Liver (tissue), 9 donors: ENCODE results near the gene CARD11. TPM values are rescaled to one million over a fixed set of nuclear protein-coding genes. Genes with fewer than 3 reads are reported as not detected.

Experiments used
- DNase-seq: peaks from one replicate; pipeline ENCODE4 v3.0.0-alpha.2; 2017; ENCODE audit warnings: low spot score
- H3K27ac ChIP-seq, 2 donors: one replicate each; pipeline ENCODE4 v1.7.0; 2013; ENCODE audit warnings: inconsistent platforms in 2 of 2, low read length in 2 of 2, control low read depth in 1 of 2, low read depth in 1 of 2, mild to moderate bottlenecking in 1 of 2
- H3K27me3 ChIP-seq, 4 donors: one replicate each; pipeline versions ENCODE4 v1.6.1 to v1.7.0; 2013; ENCODE audit warnings: low read length in 3 of 4, inconsistent platforms in 1 of 4, mild to moderate bottlenecking in 1 of 4, moderate library complexity in 1 of 4; ENCODE audit not compliant: control insufficient read depth in 4 of 4, insufficient read depth in 4 of 4
- H3K36me3 ChIP-seq, 4 donors: one replicate each; pipeline versions ENCODE4 v1.6.1 to v1.7.0; 2013; ENCODE audit warnings: low read length in 3 of 4, mild to moderate bottlenecking in 3 of 4, low read depth in 1 of 4, moderate library complexity in 1 of 4; ENCODE audit not compliant: control insufficient read depth in 4 of 4, insufficient read depth in 3 of 4
- H3K4me1 ChIP-seq, 4 donors: one replicate each; pipeline versions ENCODE4 v1.6.1 to v1.7.0; 2013; ENCODE audit warnings: low read length in 3 of 4, mild to moderate bottlenecking in 3 of 4, moderate library complexity in 1 of 4; ENCODE audit not compliant: control insufficient read depth in 4 of 4, insufficient read depth in 4 of 4
- H3K4me3 ChIP-seq, 3 donors: one replicate each; pipeline versions ENCODE4 v1.6.1 to v1.7.0; 2013; ENCODE audit warnings: low read length in 3 of 3, control low read depth in 1 of 3, low read depth in 1 of 3, mild to moderate bottlenecking in 1 of 3
- H3K9ac ChIP-seq, 2 donors: one replicate each; pipeline ENCODE4 v1.7.0; 2013; ENCODE audit warnings: low read length in 2 of 2, mild to moderate bottlenecking in 2 of 2, moderate library complexity in 2 of 2, control low read depth in 1 of 2, low read depth in 1 of 2
- H3K9me3 ChIP-seq, 4 donors: one replicate each; pipeline versions ENCODE4 v1.6.1 to v1.7.0; 2013; ENCODE audit warnings: low read length in 3 of 4; ENCODE audit not compliant: control insufficient read depth in 4 of 4
- FOXA1 ChIP-seq: IDR thresholded peaks from 2 replicates; pipeline ENCODE4 v1.6.1; 2016; ENCODE audit warnings: antibody characterized with exemption
- GABPA ChIP-seq, 2 donors: IDR thresholded peaks in 1 of 2; conservative IDR thresholded peaks in 1 of 2; 2 replicates each; pipeline ENCODE4 v1.6.1; 2016; ENCODE audit warnings: antibody characterized with exemption in 2 of 2, mild to moderate bottlenecking in 1 of 2, moderate library complexity in 1 of 2
- HNF4A ChIP-seq, 2 donors: conservative IDR thresholded peaks; 2 replicates each; pipeline ENCODE4 v1.6.1; 2016; ENCODE audit warnings: antibody characterized with exemption in 2 of 2, mild to moderate bottlenecking in 2 of 2
- HNF4G ChIP-seq: IDR thresholded peaks from 2 replicates; pipeline ENCODE4 v1.6.1; 2016; ENCODE audit warnings: antibody characterized with exemption
- JUND ChIP-seq, 2 donors: IDR thresholded peaks; 2 replicates each; pipeline ENCODE4 v1.6.1; 2016; ENCODE audit warnings: antibody characterized with exemption in 2 of 2
- NR2F2 ChIP-seq: IDR thresholded peaks from 2 replicates; pipeline ENCODE4 v1.6.1; 2016; ENCODE audit warnings: antibody characterized with exemption
- RAD21 ChIP-seq, 2 donors: IDR thresholded peaks; 2 replicates each; pipeline ENCODE4 v1.6.1; 2016; ENCODE audit warnings: antibody characterized with exemption in 2 of 2, mild to moderate bottlenecking in 2 of 2
- RXRA ChIP-seq, 2 donors: IDR thresholded peaks; 2 replicates each; pipeline ENCODE4 v1.6.1; 2017 to 2018; ENCODE audit warnings: antibody characterized with exemption in 2 of 2, mild to moderate bottlenecking in 1 of 2
- SP1 ChIP-seq: IDR thresholded peaks from 2 replicates; pipeline ENCODE4 v1.6.1; 2018; ENCODE audit warnings: antibody characterized with exemption, mild to moderate bottlenecking
- TAF1 ChIP-seq: conservative IDR thresholded peaks from 2 replicates; pipeline ENCODE4 v1.6.1; 2016; ENCODE audit warnings: antibody characterized with exemption, mild to moderate bottlenecking
- YY1 ChIP-seq: IDR thresholded peaks from 2 replicates; pipeline ENCODE4 v1.6.1; 2016; ENCODE audit warnings: antibody characterized with exemption, mild to moderate bottlenecking
- ZBTB33 ChIP-seq: IDR thresholded peaks from 2 replicates; pipeline ENCODE4 v1.6.1; 2016; ENCODE audit warnings: antibody characterized with exemption
- WGBS: extraction: QIAGEN DNeasy Blood & Tissue Kit; methylation state at CpG from one replicate; pipeline ENCODE4 v1.1.7; 2013; 5-methylcytosine and 5-hydroxymethylcytosine counted together
- polyA plus RNA-seq, 2 donors: library from polyadenylated mRNA; stranded (reverse) in 1 of 2; unstranded in 1 of 2; fragments of 200-250 nt in 1 of 2; fragments of >200 nt in 1 of 2; fragmentation: Nextera tagmentation in 1 of 2; extraction: Ambion mirVana in 1 of 2; gene quantifications; one replicate each; pipeline versions ENCODE4 v1.2.1 to v1.2.3, GENCODE V29; 2013 to 2015
- total RNA-seq, 2 donors: library from RNA; depleted of rRNA; stranded (reverse); fragments of >200 nt; gene quantifications; one replicate each; pipeline ENCODE4 v1.2.3, GENCODE V29; 2014
- TF ChIP-seq, protein P1 (sequence below): IDR thresholded peaks from 2 replicates; pipeline ENCODE4 v1.6.1; 2016; ENCODE audit warnings: antibody characterized with exemption, mild to moderate bottlenecking
- TF ChIP-seq, protein P2 (sequence below): fragments of 150-350 bp; IDR thresholded peaks from 2 replicates; pipeline ENCODE4 v1.5.1; 2017; ENCODE audit warnings: improper control_type of control experiment, low read depth, low read length; ENCODE audit not compliant: missing input control
- TF ChIP-seq, protein P3 (sequence below): IDR thresholded peaks from 2 replicates; pipeline ENCODE4 v1.6.1; 2016; ENCODE audit warnings: antibody characterized with exemption
- TF ChIP-seq, protein P4 (sequence below): IDR thresholded peaks from 2 replicates; pipeline ENCODE4 v1.6.1; 2016; ENCODE audit warnings: antibody characterized with exemption
- donor health status: healthy.
- donor health status: healthy.
- donor health status: healthy.
- donor health status: healthy.
- donor health status: healthy.

CARD11 gene
- total and polyA plus RNA-seq, 4 donors: 0.42 to 1.3 (median 0.83) TPM

GRCh38 chr7:2967705-2968104, 76.0 kb downstream of the CARD11 start:
- no peak overlapping the region for H3K27ac ChIP-seq
- H3K9me3 ChIP-seq: peaks cover 0 to 17% (median 11%) of the 10 kb centered on the region in 4 donors
- no peak overlapping the region for H3K4me3 ChIP-seq
- no peak for DNase-seq
- H3K36me3 ChIP-seq: no peaks in the 10 kb centered on the region
- H3K4me1 ChIP-seq: no peaks in the 10 kb centered on the region
- 92% methylated on average over 7 of the region's 7 CpGs for WGBS
- H3K9ac ChIP-seq: no peak overlapping the region
- TF ChIP-seq FOXA1 (no peak), TAF1 (no peak), HNF4A (conservative IDR thresholded peaks at IDR 0.05) (no peak), GABPA (IDR thresholded peaks at IDR 0.05 in 1 of 2, conservative IDR thresholded peaks at IDR 0.05 in 1 of 2) (no peak), RXRA (IDR thresholded peaks at IDR 0.05) (no peak), ZBTB33 (no peak), JUND (IDR thresholded peaks at IDR 0.05) (no peak), YY1 (no peak), HNF4G (no peak), NR2F2 (no peak)
- TF ChIP-seq, protein P1, sequence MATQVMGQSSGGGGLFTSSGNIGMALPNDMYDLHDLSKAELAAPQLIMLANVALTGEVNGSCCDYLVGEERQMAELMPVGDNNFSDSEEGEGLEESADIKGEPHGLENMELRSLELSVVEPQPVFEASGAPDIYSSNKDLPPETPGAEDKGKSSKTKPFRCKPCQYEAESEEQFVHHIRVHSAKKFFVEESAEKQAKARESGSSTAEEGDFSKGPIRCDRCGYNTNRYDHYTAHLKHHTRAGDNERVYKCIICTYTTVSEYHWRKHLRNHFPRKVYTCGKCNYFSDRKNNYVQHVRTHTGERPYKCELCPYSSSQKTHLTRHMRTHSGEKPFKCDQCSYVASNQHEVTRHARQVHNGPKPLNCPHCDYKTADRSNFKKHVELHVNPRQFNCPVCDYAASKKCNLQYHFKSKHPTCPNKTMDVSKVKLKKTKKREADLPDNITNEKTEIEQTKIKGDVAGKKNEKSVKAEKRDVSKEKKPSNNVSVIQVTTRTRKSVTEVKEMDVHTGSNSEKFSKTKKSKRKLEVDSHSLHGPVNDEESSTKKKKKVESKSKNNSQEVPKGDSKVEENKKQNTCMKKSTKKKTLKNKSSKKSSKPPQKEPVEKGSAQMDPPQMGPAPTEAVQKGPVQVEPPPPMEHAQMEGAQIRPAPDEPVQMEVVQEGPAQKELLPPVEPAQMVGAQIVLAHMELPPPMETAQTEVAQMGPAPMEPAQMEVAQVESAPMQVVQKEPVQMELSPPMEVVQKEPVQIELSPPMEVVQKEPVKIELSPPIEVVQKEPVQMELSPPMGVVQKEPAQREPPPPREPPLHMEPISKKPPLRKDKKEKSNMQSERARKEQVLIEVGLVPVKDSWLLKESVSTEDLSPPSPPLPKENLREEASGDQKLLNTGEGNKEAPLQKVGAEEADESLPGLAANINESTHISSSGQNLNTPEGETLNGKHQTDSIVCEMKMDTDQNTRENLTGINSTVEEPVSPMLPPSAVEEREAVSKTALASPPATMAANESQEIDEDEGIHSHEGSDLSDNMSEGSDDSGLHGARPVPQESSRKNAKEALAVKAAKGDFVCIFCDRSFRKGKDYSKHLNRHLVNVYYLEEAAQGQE: no peak
- TF ChIP-seq, protein P2, sequence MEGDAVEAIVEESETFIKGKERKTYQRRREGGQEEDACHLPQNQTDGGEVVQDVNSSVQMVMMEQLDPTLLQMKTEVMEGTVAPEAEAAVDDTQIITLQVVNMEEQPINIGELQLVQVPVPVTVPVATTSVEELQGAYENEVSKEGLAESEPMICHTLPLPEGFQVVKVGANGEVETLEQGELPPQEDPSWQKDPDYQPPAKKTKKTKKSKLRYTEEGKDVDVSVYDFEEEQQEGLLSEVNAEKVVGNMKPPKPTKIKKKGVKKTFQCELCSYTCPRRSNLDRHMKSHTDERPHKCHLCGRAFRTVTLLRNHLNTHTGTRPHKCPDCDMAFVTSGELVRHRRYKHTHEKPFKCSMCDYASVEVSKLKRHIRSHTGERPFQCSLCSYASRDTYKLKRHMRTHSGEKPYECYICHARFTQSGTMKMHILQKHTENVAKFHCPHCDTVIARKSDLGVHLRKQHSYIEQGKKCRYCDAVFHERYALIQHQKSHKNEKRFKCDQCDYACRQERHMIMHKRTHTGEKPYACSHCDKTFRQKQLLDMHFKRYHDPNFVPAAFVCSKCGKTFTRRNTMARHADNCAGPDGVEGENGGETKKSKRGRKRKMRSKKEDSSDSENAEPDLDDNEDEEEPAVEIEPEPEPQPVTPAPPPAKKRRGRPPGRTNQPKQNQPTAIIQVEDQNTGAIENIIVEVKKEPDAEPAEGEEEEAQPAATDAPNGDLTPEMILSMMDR: no peak
- TF ChIP-seq, protein P3, sequence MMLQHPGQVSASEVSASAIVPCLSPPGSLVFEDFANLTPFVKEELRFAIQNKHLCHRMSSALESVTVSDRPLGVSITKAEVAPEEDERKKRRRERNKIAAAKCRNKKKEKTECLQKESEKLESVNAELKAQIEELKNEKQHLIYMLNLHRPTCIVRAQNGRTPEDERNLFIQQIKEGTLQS: no peak
- no peaks in the 10 kb centered on the region for H3K27me3 ChIP-seq

- H3K27me3 ChIP-seq: no peaks in the 10 kb centered on the region
- H3K4me1 ChIP-seq: no peaks in the 10 kb centered on the region
- H3K9ac ChIP-seq: no peak overlapping the region
- 68% methylated on average over 7 of the region's 7 CpGs for WGBS
- H3K9me3 ChIP-seq: peaks cover 0 to 17% (median 11%) of the 10 kb centered on the region in 4 donors
- H3K4me3 ChIP-seq: no peak overlapping the region
- H3K36me3 ChIP-seq: no peaks in the 10 kb centered on the region
- H3K27ac ChIP-seq: no peak overlapping the region
- no peak for DNase-seq
- TF ChIP-seq ZBTB33 (no peak), RXRA (IDR thresholded peaks at IDR 0.05) (no peak), GABPA (IDR thresholded peaks at IDR 0.05 in 1 of 2, conservative IDR thresholded peaks at IDR 0.05 in 1 of 2) (no peak), TAF1 (no peak), HNF4A (conservative IDR thresholded peaks at IDR 0.05) (no peak), YY1 (no peak), SP1 (no peak), RAD21 (IDR thresholded peaks at IDR 0.05) (no peak), JUND (IDR thresholded peaks at IDR 0.05) (no peak), HNF4G (no peak)
- TF ChIP-seq, protein P3: no peak
- TF ChIP-seq, protein P2: no peak
- TF ChIP-seq, protein P4, sequence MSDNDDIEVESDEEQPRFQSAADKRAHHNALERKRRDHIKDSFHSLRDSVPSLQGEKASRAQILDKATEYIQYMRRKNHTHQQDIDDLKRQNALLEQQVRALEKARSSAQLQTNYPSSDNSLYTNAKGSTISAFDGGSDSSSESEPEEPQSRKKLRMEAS: no peak
These were observed 76.4 kb downstream of the CARD11 start for GRCh38 chr7:2967253-2967652.
